Activated CD4-positive, CD25-positive, alpha-beta regulatory T cell (primary cell): ENCODE data around the gene PLIN1.

Experiments used
- DNase-seq, 4 experiments: peaks; one replicate each; lab custom pipeline; 2025; lab: John Stamatoyannopoulos, UW

Gene PLIN1

DNA sequence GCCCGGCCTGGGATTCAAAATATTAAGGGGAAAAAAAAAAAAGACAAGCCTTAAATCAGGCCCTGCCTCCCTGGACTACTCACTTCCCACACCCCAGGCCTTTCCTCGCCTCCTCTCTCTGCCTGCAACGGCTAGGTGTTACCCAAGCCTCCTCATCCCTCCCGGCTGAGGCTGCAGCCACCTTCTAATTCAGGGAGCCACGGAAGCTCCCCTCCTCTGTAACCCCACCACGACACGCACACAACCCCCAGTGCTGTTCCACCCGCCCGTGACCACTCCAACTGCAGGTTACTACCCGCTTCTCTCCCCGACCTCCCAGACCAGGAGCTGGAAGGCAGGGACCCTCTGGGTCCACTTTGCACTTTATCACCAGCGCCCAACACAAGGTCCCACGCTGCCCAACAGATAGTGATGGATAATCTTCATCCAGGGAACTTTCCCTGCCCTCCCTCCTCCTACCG, 24.8 kb downstream of the PLIN1 start:
- DNase-seq, result no peak

DNA sequence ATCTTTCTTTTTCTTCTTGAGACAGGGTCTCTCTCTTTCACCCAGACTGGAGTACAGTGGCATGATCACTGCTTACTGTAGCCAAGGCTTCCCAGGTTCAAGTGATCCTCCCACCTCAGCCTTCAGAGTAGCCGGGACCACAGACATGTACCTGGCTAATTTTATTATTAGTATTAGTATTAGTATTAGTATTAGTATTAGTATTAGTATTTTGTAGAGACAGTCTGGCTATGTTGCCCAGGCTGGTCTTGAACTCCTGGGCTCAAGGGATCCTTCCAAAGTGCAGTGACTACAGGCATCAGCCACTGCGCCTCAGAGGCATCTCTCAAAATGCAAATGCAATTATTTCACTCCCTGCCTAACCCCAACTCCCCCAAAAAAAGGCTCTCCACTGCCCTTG, 25.6 kb downstream of the PLIN1 start:
- DNase-seq, result no peak

DNA sequence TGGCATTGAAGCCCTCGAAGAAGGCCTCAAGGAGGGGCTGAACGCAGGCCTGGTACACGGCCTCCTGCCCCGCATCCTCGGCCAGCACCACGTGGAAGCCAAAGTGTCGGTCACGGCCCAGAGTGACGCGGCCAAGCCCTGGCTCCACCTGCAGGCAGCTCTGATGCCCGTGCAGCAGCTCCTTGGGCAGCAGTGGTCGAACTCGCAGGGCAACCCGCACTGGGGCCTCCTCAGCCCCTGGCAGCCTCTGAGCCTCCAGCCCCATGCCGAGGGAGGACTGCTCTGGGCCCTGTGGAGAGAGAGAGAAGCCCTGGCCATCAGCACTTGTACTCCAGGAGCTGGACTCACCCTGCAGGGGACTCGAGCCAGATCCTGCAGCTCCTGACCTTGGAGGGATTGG, 26.5 kb downstream of the PLIN1 start:
- DNase-seq, result no peak

GRCh38 chr15:89652131-89652530, 27.0 kb downstream of the PLIN1 start:
- DNase-seq, result no peak

DNA sequence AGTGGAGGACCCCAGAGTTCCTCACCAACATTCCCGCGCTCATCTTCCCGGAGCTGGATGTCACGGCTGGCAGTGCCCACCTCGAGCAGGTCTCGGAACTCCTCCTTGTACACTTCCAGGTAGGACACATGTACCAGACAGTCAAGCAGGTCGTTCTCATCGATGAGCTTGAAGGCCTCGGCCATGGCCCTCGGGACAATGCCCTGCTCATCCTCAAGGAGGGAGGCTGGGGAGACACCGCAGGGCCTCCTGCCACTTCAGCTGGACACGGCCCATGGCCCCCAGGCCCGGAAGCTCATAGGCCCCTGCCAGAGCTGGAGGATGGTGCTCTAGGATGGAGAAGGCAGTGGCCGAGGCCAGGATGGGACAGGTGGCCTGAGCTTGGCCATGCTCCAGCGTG, 29.5 kb downstream of the PLIN1 start:
- DNase-seq, result no peak

- DNase-seq, result no peak
Measured at GRCh38 chr15:89649013-89649625, 30.0 kb downstream of the PLIN1 start.

DNA sequence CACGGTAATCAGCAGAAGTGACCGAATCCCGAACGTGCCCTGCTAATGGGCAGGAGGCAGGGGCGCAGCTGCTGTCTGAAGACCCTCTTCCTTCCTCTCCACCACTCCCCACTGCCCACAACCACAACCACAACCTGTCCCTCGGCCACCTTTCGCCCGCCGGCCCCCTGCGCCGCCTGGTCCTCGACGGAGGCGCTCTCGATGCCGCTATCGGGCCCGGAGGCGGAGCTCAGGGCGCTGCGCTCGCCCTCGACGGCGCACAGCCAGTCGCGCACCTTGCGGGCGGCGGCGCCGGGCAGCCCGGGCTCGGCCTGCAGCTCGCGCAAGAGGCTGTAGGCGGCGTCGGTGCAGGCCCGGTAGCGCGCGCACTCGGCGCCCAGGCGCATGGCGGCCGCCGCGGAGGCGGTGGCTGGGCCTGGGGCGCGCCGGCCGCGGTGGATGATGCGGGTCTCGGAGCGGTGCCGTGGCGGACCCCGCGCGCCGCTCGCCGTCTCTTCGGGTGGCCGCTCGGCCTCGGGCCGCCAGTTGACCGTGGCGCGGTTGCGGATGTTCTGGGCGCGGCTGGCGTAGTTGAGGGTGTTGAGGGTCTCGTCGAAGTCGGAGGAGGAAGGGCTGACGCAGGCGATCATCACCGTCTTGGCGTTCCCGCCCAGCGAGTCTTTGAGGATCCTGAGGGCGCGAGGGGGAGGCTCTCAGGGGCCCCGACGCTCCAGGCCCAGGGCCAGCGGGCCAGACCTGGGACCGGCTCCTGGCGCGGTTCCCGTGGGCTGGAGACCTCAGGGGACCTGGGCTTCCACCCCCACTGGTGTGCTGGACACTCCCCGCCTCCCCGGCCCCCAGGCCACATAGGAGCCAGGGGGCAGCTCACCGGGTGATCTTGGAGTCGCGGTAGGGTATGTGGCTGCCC, 30.8 kb downstream of the PLIN1 start:
- no peak for DNase-seq

GRCh38 chr15:89647191-89647851, 31.8 kb downstream of the PLIN1 start:
- peak in 3 of 4 experiments; percentile 25 to 33 (median 29) for DNase-seq

GRCh38 chr15:89646416-89647141, 32.6 kb downstream of the PLIN1 start:
- DNase-seq, result no peak

DNA sequence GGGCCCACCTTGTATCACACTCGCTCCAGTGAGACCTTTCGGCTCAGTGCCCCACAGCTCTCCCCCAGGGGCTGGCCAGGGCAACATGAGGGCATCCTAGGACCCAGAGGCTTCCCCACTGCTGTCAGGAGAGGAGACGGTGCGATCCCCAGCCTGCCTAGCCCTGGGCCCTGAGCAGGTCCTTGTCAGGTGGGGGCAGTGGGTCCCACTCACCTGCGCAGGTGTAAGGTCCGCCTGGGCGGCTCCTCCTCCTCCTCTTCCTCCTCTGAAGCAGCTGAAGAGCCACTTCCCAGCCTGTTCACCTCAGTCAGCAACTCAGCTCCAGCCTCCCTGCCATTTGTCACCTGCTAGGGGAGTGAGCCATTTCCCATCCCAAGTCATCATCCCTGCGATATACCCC, 33.5 kb downstream of the PLIN1 start:
- DNase-seq, result no peak

DNA sequence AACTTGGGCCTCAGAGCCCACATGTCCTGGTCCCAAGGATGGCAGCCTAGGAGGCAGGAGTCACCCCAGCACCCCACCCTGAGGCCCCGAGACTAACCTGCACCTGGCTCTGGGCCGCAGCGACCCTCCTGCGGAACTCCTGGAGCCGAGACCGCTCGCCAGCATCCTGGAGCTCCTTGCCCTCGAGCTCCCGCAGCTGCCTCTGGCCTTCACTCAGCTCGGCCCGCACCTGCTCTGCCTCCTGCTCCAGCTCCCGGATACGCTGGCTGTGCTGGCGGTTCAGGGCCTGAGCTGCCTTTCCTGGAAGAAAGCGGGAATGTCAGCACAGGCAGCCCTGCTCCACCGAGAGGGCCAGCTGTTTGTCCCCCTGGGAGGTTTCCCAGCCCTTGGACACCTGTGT, 37.1 kb downstream of the PLIN1 start:
- DNase-seq, result no peak

- DNase-seq, result no peak
Measured at GRCh38 chr15:89641053-89641452, 38.1 kb downstream of the PLIN1 start.

- DNase-seq, result no peak
Measured at GRCh38 chr15:89640245-89640644, 38.9 kb downstream of the PLIN1 start.

- DNase-seq, result no peak
Measured at GRCh38 chr15:89633585-89633984, 45.6 kb downstream of the PLIN1 start.

- no peak for DNase-seq
Measured at GRCh38 chr15:89632563-89633430, 46.4 kb downstream of the PLIN1 start.

DNA sequence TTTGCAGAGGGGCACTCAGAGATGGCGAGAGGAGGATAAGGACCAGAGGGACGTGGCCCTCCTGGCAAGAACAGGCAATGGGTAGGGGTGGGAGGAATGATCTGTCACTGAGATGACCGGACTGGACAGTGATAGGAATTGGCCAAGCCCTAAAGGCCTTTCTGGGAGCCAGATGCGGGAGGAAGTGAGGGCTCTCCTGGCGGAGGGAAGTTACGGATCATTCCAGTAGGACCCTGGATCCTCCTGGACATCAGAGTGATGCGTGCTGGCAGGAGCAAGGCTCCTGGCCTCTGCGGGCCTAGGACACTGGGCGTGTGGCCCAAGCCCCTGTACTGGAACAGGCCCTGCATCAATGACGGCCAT, 47.3 kb downstream of the PLIN1 start:
- no peak for DNase-seq

DNA sequence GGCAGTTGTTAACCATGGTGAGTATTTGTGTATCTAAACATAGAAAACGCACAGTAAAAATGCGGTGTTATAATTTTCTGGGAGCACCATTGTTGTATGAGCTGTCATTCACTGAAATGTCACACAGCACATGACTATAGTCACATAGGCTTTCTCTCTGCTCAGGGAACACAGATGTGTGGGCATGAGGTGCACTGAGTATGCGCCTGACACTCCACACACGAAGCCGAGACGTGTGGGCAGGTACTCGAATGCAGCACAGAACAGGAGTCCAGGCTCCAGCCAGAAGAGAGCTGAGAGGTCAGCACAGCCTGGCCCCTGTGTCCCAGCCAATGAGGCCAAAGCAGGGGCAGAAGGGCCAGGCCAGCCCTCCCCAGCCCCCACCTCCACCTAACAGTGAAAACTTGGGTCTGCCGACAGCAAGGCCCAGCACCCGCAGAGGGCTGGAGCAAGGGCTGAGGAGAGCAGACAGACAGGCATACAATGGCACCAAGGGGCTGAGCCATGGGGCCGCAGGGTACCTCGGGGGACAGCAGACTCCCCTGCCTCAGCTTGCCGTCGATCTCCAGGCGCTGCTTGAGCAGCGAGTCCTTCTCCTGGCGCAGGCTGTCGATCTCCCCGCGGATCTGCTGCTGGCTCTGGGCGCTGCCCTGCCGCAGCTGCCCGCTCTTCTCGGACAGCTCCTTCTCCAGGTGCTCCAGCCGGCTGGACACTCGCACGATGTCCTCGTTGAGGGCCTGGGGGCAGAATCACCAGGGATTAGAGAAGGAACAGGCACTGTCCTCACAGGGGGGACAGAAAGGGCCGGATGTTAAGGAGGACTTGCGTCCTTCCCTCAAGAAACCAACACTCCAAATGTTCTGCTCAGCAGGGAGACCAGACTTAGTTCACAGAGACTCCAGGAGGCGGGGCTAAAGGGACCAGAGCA, 47.9 kb downstream of the PLIN1 start:
- DNase-seq, result no peak

- no peak for DNase-seq
Measured at GRCh38 chr15:89630260-89630659, 48.9 kb downstream of the PLIN1 start.

DNA sequence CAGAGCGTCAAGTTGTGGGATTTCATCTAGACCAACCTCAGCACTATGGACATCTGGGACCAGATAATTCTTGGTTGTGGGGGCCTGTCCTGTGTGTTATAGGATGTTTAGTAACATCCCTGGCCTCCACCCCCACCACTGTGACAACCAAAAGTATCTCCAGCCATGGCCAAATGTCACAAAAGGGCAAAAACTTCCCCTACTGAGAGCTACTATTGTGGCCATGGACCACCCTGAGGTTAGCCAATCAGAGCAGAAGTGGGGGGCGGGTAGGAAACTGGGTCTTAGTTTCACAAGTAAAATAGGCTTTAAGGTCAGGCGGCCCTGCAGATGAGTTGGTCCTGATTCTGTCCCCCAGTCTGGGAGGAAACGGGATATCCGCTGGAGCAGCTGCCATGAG, 49.3 kb downstream of the PLIN1 start:
- DNase-seq, result no peak
